RPMI7951 (cell line): ENCODE results near the gene CNTFR. TPM values are rescaled to one million over a fixed set of nuclear protein-coding genes. Genes with fewer than 3 reads are reported as not detected.

Source experiments
- DNase-seq: peaks from one replicate; pipeline ENCODE4 v3.0.0-alpha.2; 2012; ENCODE audit warnings: low read depth
- total RNA-seq: library from RNA; depleted of rRNA; stranded (reverse); fragments of >200 nt; shearing (Covaris generic); gene quantifications from 2 replicates; pipeline ENCODE4 v1.2.3, GENCODE V29; 2014

The CNTFR gene
- total RNA-seq, 1 experiment from 2014 or later, result not detected

- peak; percentile 82 for DNase-seq
These were observed 66.3 kb downstream of the CNTFR start, which contains the start of gene ENHO for GRCh38 chr9:34522971-34523797. ENHO (minus strand) TSS chr9:34522990; CDS start chr9:34521695, 1,295 bp downstream.

DNA sequence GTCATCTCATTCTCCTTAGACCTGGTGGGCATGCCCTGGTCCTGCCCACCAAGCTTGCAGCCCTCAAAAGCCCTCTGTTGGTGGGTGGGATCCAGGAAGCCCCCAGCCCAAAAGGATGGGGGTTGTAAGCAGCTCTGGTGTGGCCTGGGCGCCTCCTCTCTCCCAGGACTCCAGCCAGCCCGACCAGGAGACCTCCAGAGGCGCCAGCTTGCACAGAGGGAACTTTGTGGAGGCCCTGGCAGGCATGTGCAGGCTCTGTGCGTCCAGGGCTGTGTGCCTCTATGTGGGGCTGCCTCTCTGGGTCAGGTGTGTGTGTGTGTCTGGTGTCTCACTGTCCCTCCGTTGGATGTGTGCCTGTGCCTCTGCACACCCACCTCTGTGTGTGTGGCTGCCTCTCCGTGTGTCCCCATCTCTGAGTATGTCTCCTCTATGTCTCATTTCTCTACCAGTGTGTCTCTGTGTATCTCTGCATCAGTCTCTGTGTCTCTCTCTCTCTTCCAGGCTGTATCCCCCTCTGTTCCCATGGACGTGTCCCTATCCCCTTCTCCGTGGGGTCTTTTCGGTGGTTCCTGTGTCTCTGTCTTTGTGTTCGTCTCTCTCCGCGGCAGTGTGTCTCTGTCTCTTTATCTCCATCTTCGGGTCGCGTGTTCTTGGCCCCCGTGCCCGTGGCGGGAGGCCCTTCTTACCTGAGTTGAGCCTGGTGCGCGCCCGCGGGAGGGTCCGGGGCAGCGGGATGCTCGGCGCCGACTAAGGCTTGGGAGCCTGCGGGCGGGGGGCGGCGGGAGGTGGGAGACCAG lies 67.2 kb downstream of the CNTFR start:
- DNase-seq, result no peak

DNA sequence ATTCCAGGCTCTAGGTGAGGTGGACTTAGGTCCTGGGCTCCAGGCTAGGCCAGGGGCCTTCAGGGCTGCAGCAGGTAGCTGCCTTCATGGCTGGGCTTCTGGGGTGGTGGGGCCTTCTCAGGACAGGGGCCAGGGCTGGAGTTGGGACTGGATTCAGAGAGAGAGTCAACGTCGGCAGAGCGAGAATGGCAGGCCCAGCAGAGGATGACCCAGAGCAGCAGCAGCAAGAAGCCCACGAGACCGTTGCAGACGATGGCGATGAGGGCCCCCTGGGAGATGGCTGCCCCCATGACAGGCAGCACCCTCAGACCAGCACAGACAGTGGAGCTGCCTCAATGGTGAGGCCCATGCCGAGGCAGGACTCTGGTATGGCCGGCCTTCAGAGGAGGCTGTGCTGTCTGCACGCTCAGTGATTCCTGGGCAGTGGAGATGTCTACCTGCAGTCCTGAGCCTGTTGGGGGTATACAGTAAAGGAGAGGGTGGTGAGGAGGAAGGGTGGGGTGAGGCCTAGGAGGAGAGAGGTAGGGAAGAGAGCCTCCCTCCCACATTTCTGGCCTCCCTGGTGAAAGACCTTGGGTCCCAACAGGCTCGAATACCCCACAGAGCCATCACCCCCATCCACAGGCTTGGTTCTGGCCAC lies 68.0 kb downstream of the CNTFR start:
- no peak for DNase-seq

GRCh38 chr9:34520505-34521385 lies 68.8 kb downstream of the CNTFR start:
- DNase-seq, result no peak

GRCh38 chr9:34520096-34520495 lies 69.4 kb downstream of the CNTFR start:
- no peak for DNase-seq

GRCh38 chr9:34519321-34520020 lies 70.1 kb downstream of the CNTFR start:
- no peak for DNase-seq

DNA sequence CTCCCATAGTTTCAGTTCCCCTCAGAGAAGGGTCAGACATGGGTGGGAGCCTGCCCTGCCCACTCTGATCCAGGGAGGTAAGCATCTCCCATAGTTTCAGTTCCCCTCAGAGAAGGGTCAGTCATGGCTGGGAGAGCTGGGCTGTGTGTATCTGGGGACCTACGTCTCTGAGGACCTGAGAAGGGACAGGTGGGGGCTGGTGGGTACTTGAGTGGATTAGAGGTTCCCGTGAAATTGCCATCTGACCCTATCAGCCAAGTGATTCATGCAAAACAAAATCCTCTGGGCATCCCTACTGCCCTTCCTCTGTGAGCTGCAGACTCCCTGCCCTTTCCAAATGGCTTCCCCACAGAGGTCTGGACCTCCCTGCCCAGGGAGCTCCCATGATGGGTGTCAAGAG lies 70.6 kb downstream of the CNTFR start:
- DNase-seq, result no peak

DNA sequence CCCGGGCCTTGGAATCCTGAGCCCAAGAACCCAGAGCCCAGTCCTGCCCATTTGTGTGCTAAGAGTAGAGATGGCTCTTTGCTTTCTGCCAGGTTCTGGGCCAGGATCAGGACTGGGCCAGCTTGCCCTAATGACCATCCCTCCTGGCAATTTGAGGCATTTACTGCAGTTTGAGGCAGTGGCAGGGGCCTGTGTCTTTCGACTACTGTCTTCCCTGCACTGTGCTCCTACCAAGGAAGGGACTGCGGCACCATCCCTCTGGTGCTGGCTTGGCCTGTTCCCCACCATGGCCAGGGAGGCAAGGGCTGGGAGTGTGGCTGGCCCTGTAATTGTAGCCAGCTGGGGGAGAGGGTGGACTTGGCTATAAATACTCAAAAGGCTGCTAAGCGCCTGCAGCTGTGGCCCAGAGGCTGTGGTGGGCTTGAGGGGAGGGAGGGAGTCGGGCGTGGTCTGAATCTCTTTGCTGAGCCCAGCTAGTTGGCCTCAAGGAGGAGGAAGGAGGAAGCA lies 71.4 kb downstream of the CNTFR start:
- DNase-seq, result no peak

DNA sequence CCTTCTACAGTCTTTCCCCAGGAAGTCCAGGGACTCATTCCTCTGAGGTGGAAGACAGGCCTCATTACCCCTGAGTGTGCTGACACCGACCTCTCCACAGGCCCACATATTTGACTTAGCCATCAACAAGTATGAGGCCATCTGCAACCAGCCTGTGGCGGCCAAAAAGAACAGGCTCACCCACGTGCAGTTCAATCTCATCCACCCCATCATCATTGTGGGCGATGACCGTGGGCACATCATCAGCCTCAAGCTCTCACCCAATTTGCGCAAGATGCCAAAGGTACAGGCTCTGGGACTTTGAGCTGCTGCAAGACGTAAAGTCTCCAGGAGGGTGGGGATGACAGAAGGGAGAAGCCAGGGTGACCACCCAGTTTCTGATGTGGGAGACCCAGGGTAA lies 72.3 kb downstream of the CNTFR start:
- no peak for DNase-seq

DNA sequence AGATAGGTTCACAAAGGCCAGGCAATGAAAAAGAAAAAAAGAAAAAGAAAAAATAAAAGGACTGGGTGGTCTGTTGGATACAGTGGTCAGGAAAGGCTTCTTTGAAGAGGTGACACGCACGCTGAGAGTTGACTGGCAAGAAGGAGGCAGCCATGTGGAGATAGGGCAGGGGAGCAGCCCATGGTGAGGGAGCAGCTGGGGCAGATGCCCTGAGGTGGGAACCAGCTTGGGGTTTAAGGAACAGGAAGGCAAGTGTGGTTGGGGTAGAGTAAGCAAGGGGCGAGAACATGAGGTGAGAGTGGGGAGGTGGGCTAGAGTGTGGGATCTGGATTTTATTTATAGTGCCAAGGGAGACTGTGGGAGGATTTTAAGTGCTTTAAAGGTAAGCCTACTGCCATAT lies 73.6 kb downstream of the CNTFR start:
- DNase-seq, result no peak

GRCh38 chr9:34514816-34515215 lies 74.7 kb downstream of the CNTFR start:
- DNase-seq, result no peak

DNA sequence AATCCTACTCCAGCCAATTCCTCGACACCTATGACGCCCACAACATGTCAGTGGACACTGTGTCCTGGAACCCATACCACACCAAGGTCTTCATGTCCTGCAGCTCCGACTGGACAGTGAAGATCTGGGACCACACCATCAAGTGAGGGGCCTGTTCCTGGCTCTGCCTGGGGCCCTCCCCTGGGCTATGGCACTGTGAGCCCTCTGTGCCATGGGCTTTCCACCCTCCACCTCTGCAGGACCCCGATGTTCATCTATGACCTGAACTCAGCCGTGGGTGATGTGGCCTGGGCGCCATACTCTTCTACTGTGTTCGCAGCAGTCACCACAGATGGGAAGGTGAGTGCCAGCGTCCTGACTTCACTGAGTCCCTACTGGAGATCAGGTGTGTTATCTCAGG lies 75.1 kb downstream of the CNTFR start:
- DNase-seq, result no peak

GRCh38 chr9:34513567-34514214 lies 75.8 kb downstream of the CNTFR start:
- no peak for DNase-seq

GRCh38 chr9:34512131-34513078 lies 77.1 kb downstream of the CNTFR start:
- no peak for DNase-seq

DNA sequence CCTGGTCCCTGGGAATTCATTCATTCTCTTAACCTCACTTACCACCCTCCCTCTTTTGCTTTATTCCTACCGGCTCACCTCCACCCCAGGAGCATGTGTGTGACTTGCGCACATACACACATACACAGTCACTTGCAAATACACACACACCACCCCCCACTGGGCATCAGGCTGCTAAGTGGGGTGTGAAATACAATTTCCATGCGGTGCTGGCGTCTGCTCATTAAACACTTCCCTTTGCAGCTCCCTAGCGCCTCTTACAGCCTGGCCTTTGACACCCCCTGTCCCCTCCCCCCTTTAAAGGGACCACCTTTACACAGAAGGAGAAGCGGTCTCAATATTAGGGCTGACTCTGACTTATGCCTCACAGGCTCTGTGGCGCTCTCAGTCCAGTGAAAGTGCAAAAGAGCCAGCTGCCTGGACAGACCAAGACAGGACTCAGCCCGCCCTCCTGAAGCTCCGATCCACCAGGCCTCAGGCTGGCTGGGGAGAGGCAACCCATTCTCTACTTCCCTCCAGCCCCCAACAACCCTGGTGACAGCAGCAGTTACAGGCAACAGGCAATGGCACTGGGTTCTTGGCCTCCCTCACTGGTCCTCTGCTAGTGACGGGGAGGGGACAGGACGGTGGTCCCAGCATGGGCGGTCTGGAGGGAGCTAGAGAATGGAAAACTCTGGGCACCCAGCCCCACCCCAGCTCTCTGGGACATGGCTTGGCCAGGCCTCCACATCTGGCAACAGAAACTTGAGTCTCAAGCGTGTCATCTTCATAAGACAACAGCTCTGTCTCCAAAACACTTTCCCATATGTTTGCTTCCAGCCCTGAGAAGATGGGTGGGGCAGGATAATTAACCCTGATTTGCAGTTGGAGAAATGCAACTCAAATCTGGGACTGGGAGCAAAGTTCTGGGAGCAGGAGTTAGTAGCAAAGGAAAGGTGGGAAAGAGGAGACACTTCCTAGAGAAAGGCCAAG lies 78.7 kb downstream of the CNTFR start:
- DNase-seq, result no peak

DNA sequence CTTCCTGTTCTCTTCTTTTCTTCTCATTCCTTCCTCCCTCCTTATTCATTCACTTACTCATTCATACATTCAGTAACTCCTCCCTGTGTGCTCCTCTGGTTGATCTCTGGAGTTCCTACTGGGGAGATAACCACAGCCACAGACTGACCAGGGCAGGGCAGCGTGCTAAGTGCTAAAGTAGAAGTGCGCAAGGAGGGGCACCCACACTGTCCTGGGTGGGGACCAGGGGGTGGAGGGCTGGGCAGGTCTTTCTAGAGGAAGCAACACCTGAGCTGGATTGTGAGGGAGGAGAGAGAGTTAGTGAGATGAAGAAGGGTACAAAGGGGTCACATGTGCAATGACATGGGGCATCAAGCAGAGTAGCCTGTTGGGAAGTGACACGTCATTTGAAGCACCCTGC lies 80.6 kb downstream of the CNTFR start:
- no peak for DNase-seq

- DNase-seq, result no peak
These were observed 81.1 kb downstream of the CNTFR start for GRCh38 chr9:34508463-34508862.

GRCh38 chr9:34507966-34508365 lies 81.6 kb downstream of the CNTFR start:
- no peak for DNase-seq
